ENCODE measurements around the gene KCTD4.

Gene KCTD4

DNA sequence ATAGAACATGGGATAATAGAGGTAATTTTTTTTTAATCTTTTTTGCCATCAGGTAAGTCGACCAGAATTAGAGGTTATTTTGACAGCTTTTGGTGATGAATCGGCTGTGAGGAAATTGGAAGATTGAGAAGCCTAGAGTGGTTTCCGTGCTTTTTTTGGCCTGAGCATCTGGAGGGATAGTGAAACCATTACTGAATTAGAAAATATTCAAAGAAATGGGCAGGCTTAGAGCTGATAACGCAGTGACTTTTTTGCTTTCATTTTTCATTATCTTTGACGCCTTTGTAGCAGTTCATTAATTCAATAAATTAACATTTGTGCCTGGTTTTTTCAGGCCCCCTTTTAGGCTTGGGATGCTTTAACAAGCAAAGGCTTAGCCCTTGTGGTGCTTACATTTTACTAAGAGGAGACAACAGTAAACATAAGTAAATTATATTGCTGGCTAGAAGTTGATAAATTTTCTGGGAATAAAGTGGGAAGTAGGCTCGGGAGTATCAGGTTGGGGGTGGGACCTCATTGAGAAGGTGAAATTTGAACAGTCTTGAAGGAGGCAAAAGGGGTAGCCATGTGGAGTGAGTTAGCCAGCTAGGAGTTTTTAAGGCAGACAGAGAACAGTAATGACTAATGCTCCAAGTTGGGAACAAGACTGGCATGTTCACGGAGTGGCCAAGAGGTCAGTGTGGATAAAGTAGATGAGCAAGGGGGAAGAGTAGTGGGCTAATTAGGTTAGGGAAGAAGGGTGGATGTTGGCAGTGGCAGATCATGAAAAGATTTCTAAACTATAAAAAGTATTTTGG is 44.1 kb downstream of the KCTD4 start:
- no peaks in the 10 kb centered on the region for H3K9me3 Mint-ChIP-seq
- no peak for DNase-seq (ENCODE audit: low spot score in 2 of 2)
- ATAC-seq (replicated peaks; ENCODE audit: extremely low read depth, poor library complexity, severe bottlenecking) = no peak
- peaks cover 36% of the 10 kb centered on the region for H3K36me3 Mint-ChIP-seq (ENCODE audit: insufficient read depth)
- H3K27ac Mint-ChIP-seq (ENCODE audit: low read depth) = no peak overlapping the region
- H3K4me3 Mint-ChIP-seq = no peak overlapping the region
- H3K27me3 Mint-ChIP-seq = no peaks in the 10 kb centered on the region
- peaks cover 5% of the 10 kb centered on the region for H3K4me1 Mint-ChIP-seq

DNA sequence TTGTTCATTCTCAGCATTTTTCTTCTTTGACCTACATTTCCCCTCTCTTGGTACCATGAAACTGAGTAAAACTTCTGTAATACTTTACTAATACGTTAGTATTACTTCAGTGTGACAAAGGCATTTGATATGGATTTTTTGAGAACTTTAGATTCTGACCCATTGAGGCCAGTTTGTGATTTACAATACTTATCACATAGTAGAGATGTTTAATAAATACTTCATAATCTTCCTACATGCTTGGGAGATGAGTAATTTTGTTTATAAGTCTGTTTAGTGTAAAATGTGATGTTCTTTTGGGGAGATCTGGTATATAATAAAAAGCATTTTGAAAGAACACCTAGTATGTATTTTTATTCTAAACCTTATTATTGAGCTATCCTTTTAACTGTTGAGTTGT is 50.9 kb downstream of the KCTD4 start:
- Mint-ChIP-seq H3K27me3 (no peaks in the 10 kb centered on the region), H3K36me3 (ENCODE audit: insufficient read depth) (peaks cover 25% of the 10 kb centered on the region), H3K9me3 (no peaks in the 10 kb centered on the region), H3K4me3 (no peak overlapping the region), H3K4me1 (peaks cover 30% of the 10 kb centered on the region), H3K27ac (ENCODE audit: low read depth) (no peak overlapping the region)
- ATAC-seq (replicated peaks; ENCODE audit: extremely low read depth, poor library complexity, severe bottlenecking) = no peak
- no peak for DNase-seq (ENCODE audit: low spot score in 2 of 2)

GRCh38 chr13:45143346-45143751 is 57.5 kb downstream of the KCTD4 start:
- peaks cover 44% of the 10 kb centered on the region for H3K4me1 Mint-ChIP-seq
- DNase-seq (ENCODE audit: low spot score in 2 of 2) = no peak
- no peaks in the 10 kb centered on the region for H3K9me3 Mint-ChIP-seq
- ATAC-seq (replicated peaks; ENCODE audit: extremely low read depth, poor library complexity, severe bottlenecking) = no peak
- peaks cover 9% of the 10 kb centered on the region for H3K36me3 Mint-ChIP-seq (ENCODE audit: insufficient read depth)
- H3K4me3 Mint-ChIP-seq = no peak overlapping the region
- H3K27me3 Mint-ChIP-seq = no peaks in the 10 kb centered on the region
- no peak overlapping the region for H3K27ac Mint-ChIP-seq (ENCODE audit: low read depth)
